ENCODE data around the gene GNAQ. TPM values are rescaled to one million over a fixed set of nuclear protein-coding genes. Genes with fewer than 3 reads are reported as not detected.

GNAQ gene
- polyA plus RNA-seq, 1 donor (not counting 4 experiments of a cell fraction or from before 2014, with no cell fraction given): 64.3 TPM

GRCh38 chr9:77961541-77961940, 70.1 kb downstream of the GNAQ start:
- TF ChIP-seq EZH2 (IDR thresholded peaks at IDR 0.05; ENCODE audit: low read length): no peak
- no peak for TF ChIP-seq CTCF (optimal IDR thresholded peaks at IDR 0.05 in 1 of 3, IDR thresholded peaks at IDR 0.05 in 1 of 3, conservative IDR thresholded peaks at IDR 0.05 in 1 of 3; ENCODE audit: extremely low read depth in 1 of 3, insufficient read depth in 2 of 3, low read length in 3 of 3)
- peaks cover 20% of the 10 kb centered on the region for H3K4me1 ChIP-seq (ENCODE audit: control insufficient read depth, extremely low read depth, insufficient read depth, low read length)
- H4K20me1 ChIP-seq (ENCODE audit: control insufficient read depth, extremely low read depth, insufficient read depth, low read length): peaks cover 3% of the 10 kb centered on the region
- no peaks in the 10 kb centered on the region for H3K36me3 ChIP-seq (ENCODE audit: control insufficient read depth in 2 of 2, extremely low read depth in 1 of 2, insufficient read depth in 2 of 2, low read length in 2 of 2)
- H3K4me2 ChIP-seq (ENCODE audit: control insufficient read depth, extremely low read depth, insufficient read depth, low read depth, low read length): no peak overlapping the region
- peak; percentile 81 for FAIRE-seq
- no peak for DNase-seq (ENCODE audit: low read depth, low spot score)
- no peak overlapping the region for H3K4me3 ChIP-seq (ENCODE audit: control insufficient read depth in 2 of 3, extremely low read depth in 1 of 3, insufficient read depth in 2 of 3, low read depth in 1 of 3, low read length in 3 of 3)
- no peak overlapping the region for H3K9ac ChIP-seq (ENCODE audit: control insufficient read depth, extremely low read depth, insufficient read depth, low read length)
- no peak overlapping the region for H3K27ac ChIP-seq (ENCODE audit: control insufficient read depth, insufficient read depth, low read length)
- no peaks in the 10 kb centered on the region for H3K9me3 ChIP-seq (ENCODE audit: control insufficient read depth, low read depth, low read length)
- no peak overlapping the region for H2AFZ ChIP-seq (ENCODE audit: control insufficient read depth, low read length)
- peaks cover 69% of the 10 kb centered on the region for H3K79me2 ChIP-seq (ENCODE audit: control insufficient read depth, insufficient read depth, low read length)
- H3K27me3 ChIP-seq (ENCODE audit: control insufficient read depth, extremely low read depth, insufficient read depth, low read length): no peaks in the 10 kb centered on the region
- dilution Hi-C loops (cut with MboI; ENCODE audit: extremely low pct_ligation_motif_present, low sequenced_read_pairs): no loop called here
- H3K9me1 ChIP-seq (ENCODE audit: control insufficient read depth, extremely low read depth, insufficient read depth, low read length): no peaks in the 10 kb centered on the region

DNA sequence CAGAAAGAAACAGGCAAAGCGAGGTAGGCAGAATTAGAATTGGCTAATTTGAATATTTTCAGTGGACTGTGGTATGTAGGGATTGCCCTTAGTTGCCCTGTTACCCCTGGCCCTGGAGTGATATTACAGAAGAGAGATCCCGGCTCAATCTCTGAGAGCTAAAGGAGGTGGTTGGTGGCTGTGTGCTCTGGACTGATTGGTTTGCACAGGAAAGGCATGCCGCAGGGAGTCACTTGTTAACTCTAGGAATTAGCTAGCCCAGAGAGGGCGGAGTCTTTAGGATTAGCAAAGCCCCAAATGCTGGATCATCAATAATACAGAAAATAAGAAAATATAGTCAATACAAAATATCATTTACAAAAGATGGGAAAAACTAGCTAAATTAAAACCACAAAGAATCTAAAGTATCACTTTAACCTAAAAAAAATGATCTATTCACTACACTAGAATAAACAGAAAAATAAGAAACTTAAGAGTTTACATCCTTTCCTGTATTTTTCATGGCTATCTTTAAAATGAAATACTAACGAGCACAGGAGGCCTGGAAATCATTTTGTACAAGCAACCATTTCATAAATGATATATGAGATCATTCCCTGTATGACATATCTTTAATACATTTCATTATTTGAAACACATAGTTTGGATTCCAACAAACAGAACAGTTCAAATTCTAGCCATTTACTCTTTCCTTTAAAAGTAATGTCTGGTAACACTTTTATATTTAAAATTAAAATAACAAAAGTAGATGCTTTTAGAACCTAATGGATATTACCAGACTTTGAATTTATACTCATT, 71.1 kb downstream of the GNAQ start:
- no peak for DNase-seq (ENCODE audit: low read depth, low spot score)
- Histone ChIP-seq H3K27me3 (ENCODE audit: control insufficient read depth, extremely low read depth, insufficient read depth, low read length) (no peaks in the 10 kb centered on the region), H3K9me3 (ENCODE audit: control insufficient read depth, low read depth, low read length) (no peaks in the 10 kb centered on the region), H3K79me2 (ENCODE audit: control insufficient read depth, insufficient read depth, low read length) (peaks cover 73% of the 10 kb centered on the region), H3K36me3 (ENCODE audit: control insufficient read depth in 2 of 2, extremely low read depth in 1 of 2, insufficient read depth in 2 of 2, low read length in 2 of 2) (no peaks in the 10 kb centered on the region), H3K9ac (ENCODE audit: control insufficient read depth, extremely low read depth, insufficient read depth, low read length) (no peak overlapping the region), H2AFZ (ENCODE audit: control insufficient read depth, low read length) (no peak overlapping the region), H3K4me3 (ENCODE audit: control insufficient read depth in 2 of 3, extremely low read depth in 1 of 3, insufficient read depth in 2 of 3, low read depth in 1 of 3, low read length in 3 of 3) (no peak overlapping the region), H3K4me2 (ENCODE audit: control insufficient read depth, extremely low read depth, insufficient read depth, low read depth, low read length) (no peak overlapping the region), H4K20me1 (ENCODE audit: control insufficient read depth, extremely low read depth, insufficient read depth, low read length) (peaks cover 3% of the 10 kb centered on the region), H3K27ac (ENCODE audit: control insufficient read depth, insufficient read depth, low read length) (no peak overlapping the region), H3K4me1 (ENCODE audit: control insufficient read depth, extremely low read depth, insufficient read depth, low read length) (peaks cover 20% of the 10 kb centered on the region), H3K9me1 (ENCODE audit: control insufficient read depth, extremely low read depth, insufficient read depth, low read length) (no peaks in the 10 kb centered on the region)
- FAIRE-seq: no peak
- dilution Hi-C loops (cut with MboI; ENCODE audit: extremely low pct_ligation_motif_present, low sequenced_read_pairs): no loop called here
- TF ChIP-seq CTCF (optimal IDR thresholded peaks at IDR 0.05 in 1 of 3, IDR thresholded peaks at IDR 0.05 in 1 of 3, conservative IDR thresholded peaks at IDR 0.05 in 1 of 3; ENCODE audit: extremely low read depth in 1 of 3, insufficient read depth in 2 of 3, low read length in 3 of 3): no peak
- no peak for TF ChIP-seq EZH2 (IDR thresholded peaks at IDR 0.05; ENCODE audit: low read length)

Measured in keratinocyte (primary cell).